ENCODE results near the gene ZNF791.
"Not testable (repeated sequence)": the region's sequence is repeated elsewhere in the genome, so short reads cannot be mapped to it uniquely, and the experiment has no call there.

ZNF791 gene

GRCh38 chr19:12610540-12611360 is at the start of gene ZNF791, which contains the start of gene ZNF490:
ZNF791 (plus strand) TSS chr19:12610920; CDS start chr19:12611080, 160 bp downstream.
ZNF490 (minus strand) TSS chr19:12610813; CDS start chr19:12610680, 133 bp downstream.
- peak within 1 kb of the TSS; percentile 98 for H3K4me3 Mint-ChIP-seq
- DNase-seq (ENCODE audit: low spot score in 2 of 2): peak; percentile 88 to 98
- H3K27ac Mint-ChIP-seq: peak within 1 kb of the TSS; percentile 95
- H3K4me1 Mint-ChIP-seq: peaks cover 22% of the 10 kb centered on the region
- H3K9me3 Mint-ChIP-seq: no peaks in the 10 kb centered on the region
- peak; percentile 98 for ATAC-seq
- H3K36me3 Mint-ChIP-seq: peaks cover 60% of the 10 kb centered on the region

GRCh38 chr19:12564016-12564664 is 46.6 kb upstream of the ZNF791 start:
- no peak overlapping the region for H3K27ac Mint-ChIP-seq
- DNase-seq (ENCODE audit: low spot score in 2 of 2): peak; percentile 95 to 98
- H3K36me3 Mint-ChIP-seq: no peaks in the 10 kb centered on the region
- ATAC-seq: peak; percentile 85
- H3K4me3 Mint-ChIP-seq: peak overlapping the region; percentile 15
- no peaks in the 10 kb centered on the region for H3K9me3 Mint-ChIP-seq
- H3K4me1 Mint-ChIP-seq: peaks cover 6% of the 10 kb centered on the region

GRCh38 chr19:12566380-12566779 is 44.3 kb upstream of the ZNF791 start:
- not testable (repeated sequence) for H3K4me3 Mint-ChIP-seq; DNase-seq (ENCODE audit: low spot score in 2 of 2); H3K27ac Mint-ChIP-seq; ATAC-seq; H3K9me3 Mint-ChIP-seq; H3K36me3 Mint-ChIP-seq; H3K4me1 Mint-ChIP-seq

- peaks cover 6% of the 10 kb centered on the region for H3K4me1 Mint-ChIP-seq
- H3K4me3 Mint-ChIP-seq: no peak overlapping the region
- ATAC-seq (no peak), DNase-seq (ENCODE audit: low spot score in 2 of 2) (no peak)
- no peaks in the 10 kb centered on the region for H3K36me3 Mint-ChIP-seq
- H3K9me3 Mint-ChIP-seq: no peaks in the 10 kb centered on the region
- no peak overlapping the region for H3K27ac Mint-ChIP-seq
Observed at GRCh38 chr19:12567951-12568350, 42.8 kb upstream of the ZNF791 start.

GRCh38 chr19:12574036-12574435 is 36.7 kb upstream of the ZNF791 start:
- Mint-ChIP-seq H3K4me1 (peaks cover 8% of the 10 kb centered on the region), H3K9me3 (no peaks in the 10 kb centered on the region), H3K4me3 (no peak overlapping the region), H3K27ac (peak overlapping the region; percentile 37), H3K36me3 (peaks cover 5% of the 10 kb centered on the region)
- ATAC-seq (no peak), DNase-seq (ENCODE audit: low spot score in 2 of 2) (no peak)

- no peak for DNase-seq (ENCODE audit: low spot score in 2 of 2)
- no peak for ATAC-seq
- Mint-ChIP-seq H3K27ac (no peak overlapping the region), H3K4me3 (no peak overlapping the region), H3K4me1 (peaks cover 8% of the 10 kb centered on the region), H3K36me3 (peaks cover 51% of the 10 kb centered on the region), H3K9me3 (peaks cover 5% of the 10 kb centered on the region)
Observed at GRCh38 chr19:12578641-12579040, 32.1 kb upstream of the ZNF791 start.

GRCh38 chr19:12580180-12580694 is 30.5 kb upstream of the ZNF791 start:
- peaks cover 51% of the 10 kb centered on the region for H3K36me3 Mint-ChIP-seq
- no peak overlapping the region for H3K4me3 Mint-ChIP-seq
- peaks cover 5% of the 10 kb centered on the region for H3K9me3 Mint-ChIP-seq
- H3K27ac Mint-ChIP-seq: no peak overlapping the region
- H3K4me1 Mint-ChIP-seq: no peaks in the 10 kb centered on the region
- no peak for DNase-seq (ENCODE audit: low spot score in 2 of 2)
- ATAC-seq: no peak

GRCh38 chr19:12581100-12581499 is 29.6 kb upstream of the ZNF791 start:
- no peak overlapping the region for H3K4me3 Mint-ChIP-seq
- H3K36me3 Mint-ChIP-seq: peaks cover 51% of the 10 kb centered on the region
- DNase-seq (ENCODE audit: low spot score in 2 of 2): no peak
- H3K4me1 Mint-ChIP-seq: no peaks in the 10 kb centered on the region
- H3K27ac Mint-ChIP-seq: no peak overlapping the region
- ATAC-seq: no peak
- peaks cover 5% of the 10 kb centered on the region for H3K9me3 Mint-ChIP-seq

- Mint-ChIP-seq H3K27ac (no peak overlapping the region), H3K4me1 (no peaks in the 10 kb centered on the region)
Observed at GRCh38 chr19:12596485-12596884, 14.2 kb upstream of the ZNF791 start.

GRCh38 chr19:12596927-12597548 is 13.7 kb upstream of the ZNF791 start:
- H3K4me1 Mint-ChIP-seq: no peaks in the 10 kb centered on the region
- DNase-seq (ENCODE audit: low spot score in 2 of 2): no peak
- H3K27ac Mint-ChIP-seq: no peak overlapping the region
- no peak for ATAC-seq
- no peak overlapping the region for H3K4me3 Mint-ChIP-seq
- peaks cover 39% of the 10 kb centered on the region for H3K36me3 Mint-ChIP-seq
- no peaks in the 10 kb centered on the region for H3K9me3 Mint-ChIP-seq

More at GRCh38 chr19:12596485-12596884, 14.2 kb upstream of the ZNF791 start:
- Mint-ChIP-seq H3K9me3 (no peaks in the 10 kb centered on the region), H3K4me3 (no peak overlapping the region), H3K36me3 (peaks cover 39% of the 10 kb centered on the region)
- ATAC-seq (no peak), DNase-seq (ENCODE audit: low spot score in 2 of 2) (no peak)

GRCh38 chr19:12597594-12597993 is 13.1 kb upstream of the ZNF791 start:
- Mint-ChIP-seq H3K4me3 (no peak overlapping the region), H3K9me3 (no peaks in the 10 kb centered on the region), H3K27ac (no peak overlapping the region), H3K4me1 (no peaks in the 10 kb centered on the region), H3K36me3 (peaks cover 39% of the 10 kb centered on the region)
- no peak for DNase-seq (ENCODE audit: low spot score in 2 of 2)
- ATAC-seq: no peak

- H3K4me3 Mint-ChIP-seq: no peak overlapping the region
- no peaks in the 10 kb centered on the region for H3K9me3 Mint-ChIP-seq
- peaks cover 61% of the 10 kb centered on the region for H3K36me3 Mint-ChIP-seq
- peak; percentile 92 for ATAC-seq
- H3K27ac Mint-ChIP-seq: peak overlapping the region; percentile 52
- no peak for DNase-seq (ENCODE audit: low spot score in 2 of 2)
- H3K4me1 Mint-ChIP-seq: no peaks in the 10 kb centered on the region
Observed at GRCh38 chr19:12603714-12604113, 7.0 kb upstream of the ZNF791 start.

GRCh38 chr19:12606796-12607195 is 3.9 kb upstream of the ZNF791 start:
- peaks cover 51% of the 10 kb centered on the region for H3K36me3 Mint-ChIP-seq
- DNase-seq (ENCODE audit: low spot score in 2 of 2) (no peak), ATAC-seq (no peak)
- no peaks in the 10 kb centered on the region for H3K9me3 Mint-ChIP-seq
- H3K4me3 Mint-ChIP-seq: no peak overlapping the region
- H3K4me1 Mint-ChIP-seq: no peaks in the 10 kb centered on the region
- no peak overlapping the region for H3K27ac Mint-ChIP-seq

GRCh38 chr19:12607631-12608030 is 3.1 kb upstream of the ZNF791 start:
- peaks cover 2% of the 10 kb centered on the region for H3K4me1 Mint-ChIP-seq
- no peak overlapping the region for H3K4me3 Mint-ChIP-seq
- ATAC-seq (no peak), DNase-seq (ENCODE audit: low spot score in 2 of 2) (no peak)
- H3K36me3 Mint-ChIP-seq: peaks cover 54% of the 10 kb centered on the region
- no peaks in the 10 kb centered on the region for H3K9me3 Mint-ChIP-seq
- H3K27ac Mint-ChIP-seq: no peak overlapping the region

- DNase-seq (ENCODE audit: low spot score in 2 of 2): no peak
- no peak for ATAC-seq
- no peaks in the 10 kb centered on the region for H3K9me3 Mint-ChIP-seq
- peak overlapping the region; percentile 95 for H3K27ac Mint-ChIP-seq
- peaks cover 27% of the 10 kb centered on the region for H3K4me1 Mint-ChIP-seq
- peaks cover 62% of the 10 kb centered on the region for H3K36me3 Mint-ChIP-seq
- H3K4me3 Mint-ChIP-seq: peak overlapping the region; percentile 98
Observed at GRCh38 chr19:12611361-12611699, 610 bp downstream of the ZNF791 start.
